IgD-negative memory B cell (primary cell): ENCODE measurements around the gene PRIM1. TPM values are rescaled to one million over a fixed set of nuclear protein-coding genes. Genes with fewer than 3 reads are reported as not detected.
"Not testable (repeated sequence)": the region's sequence is repeated elsewhere in the genome, so short reads cannot be mapped to it uniquely, and the experiment has no call there.

ENCODE experiments used
- H3K27ac Mint-ChIP-seq, 3 donors: one replicate each; pipeline ENCODE4 v1.8.0; 2020 to 2022; ENCODE audit warnings: mild to moderate bottlenecking in 3 of 3, mixed read lengths in 3 of 3, moderate library complexity in 1 of 3
- H3K27me3 Mint-ChIP-seq: one replicate; pipeline ENCODE4 v1.8.0; 2021; ENCODE audit warnings: mixed read lengths
- H3K36me3 Mint-ChIP-seq: one replicate; pipeline ENCODE4 v1.8.0; 2020; ENCODE audit warnings: mild to moderate bottlenecking, mixed read lengths
- H3K4me1 Mint-ChIP-seq, 3 donors: one replicate each; pipeline ENCODE4 v1.8.0; 2020 to 2022; ENCODE audit warnings: mixed read lengths in 3 of 3, mild to moderate bottlenecking in 1 of 3
- H3K4me3 Mint-ChIP-seq, 4 donors: one replicate each; pipeline ENCODE4 v1.8.0; 2020 to 2022; ENCODE audit warnings: mild to moderate bottlenecking in 4 of 4, mixed read lengths in 4 of 4, moderate library complexity in 3 of 4
- H3K9me3 Mint-ChIP-seq, 3 donors: one replicate each; pipeline ENCODE4 v1.8.0; 2020 to 2021; ENCODE audit warnings: mixed read lengths in 3 of 3, mild to moderate bottlenecking in 1 of 3
- polyA plus RNA-seq: library from polyadenylated mRNA; unstranded; fragments of 300-500 nt; fragmentation: Illumina TruSeq; gene quantifications from one replicate; pipeline ENCODE4 v1.2.3, GENCODE V29; 2021

PRIM1 gene
- 38.0 TPM for polyA plus RNA-seq

- Mint-ChIP-seq H3K27me3 (no peaks in the 10 kb centered on the region), H3K27ac (peak within 1 kb of the TSS; percentile 89 to 95 (median 90)), H3K9me3 (no peaks in the 10 kb centered on the region), H3K4me1 (peaks cover 21 to 38% (median 32%) of the 10 kb centered on the region in 3 donors), H3K36me3 (no peaks in the 10 kb centered on the region), H3K4me3 (peak within 1 kb of the TSS; percentile 95 to 99 (median 98))
Measured at GRCh38 chr12:56751712-56752598, at the start of gene PRIM1. Gene PRIM1, minus strand, starts transcription at chr12:56752323. Its CDS starts 25 bp downstream, at chr12:56752298.

GRCh38 chr12:56800221-56800620, 48.1 kb upstream of the PRIM1 start:
- Mint-ChIP-seq H3K4me1 (no peaks in the 10 kb centered on the region), H3K27ac (no peak overlapping the region), H3K36me3 (no peaks in the 10 kb centered on the region), H3K27me3 (peaks cover 2% of the 10 kb centered on the region), H3K9me3 (no peaks in the 10 kb centered on the region), H3K4me3 (no peak overlapping the region)

GRCh38 chr12:56799345-56799744, 47.2 kb upstream of the PRIM1 start:
- not testable (repeated sequence) for H3K27ac Mint-ChIP-seq, H3K27me3 Mint-ChIP-seq, H3K4me3 Mint-ChIP-seq, H3K36me3 Mint-ChIP-seq, H3K9me3 Mint-ChIP-seq, H3K4me1 Mint-ChIP-seq

GRCh38 chr12:56795791-56796190, 43.7 kb upstream of the PRIM1 start:
- H3K4me3 Mint-ChIP-seq, H3K27me3 Mint-ChIP-seq, H3K4me1 Mint-ChIP-seq, H3K9me3 Mint-ChIP-seq, H3K36me3 Mint-ChIP-seq, H3K27ac Mint-ChIP-seq: not testable (repeated sequence)

GRCh38 chr12:56795046-56795562, 43.0 kb upstream of the PRIM1 start:
- H3K9me3 Mint-ChIP-seq, H3K27me3 Mint-ChIP-seq, H3K4me1 Mint-ChIP-seq, H3K36me3 Mint-ChIP-seq: not testable (repeated sequence)
- peak overlapping the region in 1 of 4 donors; percentile 14 for H3K4me3 Mint-ChIP-seq
- H3K27ac Mint-ChIP-seq = peak overlapping the region in 1 of 3 donors; percentile 39

GRCh38 chr12:56793124-56793523, 41.0 kb upstream of the PRIM1 start:
- not testable (repeated sequence) for H3K4me1 Mint-ChIP-seq, H3K36me3 Mint-ChIP-seq, H3K4me3 Mint-ChIP-seq, H3K9me3 Mint-ChIP-seq, H3K27ac Mint-ChIP-seq, H3K27me3 Mint-ChIP-seq

- Mint-ChIP-seq H3K4me3 (no peak overlapping the region), H3K36me3 (no peaks in the 10 kb centered on the region), H3K27ac (no peak overlapping the region), H3K4me1 (no peaks in the 10 kb centered on the region), H3K27me3 (no peaks in the 10 kb centered on the region), H3K9me3 (no peaks in the 10 kb centered on the region)
Measured at GRCh38 chr12:56792678-56793077, 40.6 kb upstream of the PRIM1 start.

GRCh38 chr12:56789429-56789828, 37.3 kb upstream of the PRIM1 start:
- H3K9me3 Mint-ChIP-seq, H3K4me3 Mint-ChIP-seq, H3K27me3 Mint-ChIP-seq, H3K27ac Mint-ChIP-seq, H3K36me3 Mint-ChIP-seq, H3K4me1 Mint-ChIP-seq: not testable (repeated sequence)

- Mint-ChIP-seq H3K36me3 (no peaks in the 10 kb centered on the region), H3K4me1 (no peaks in the 10 kb centered on the region), H3K27me3 (no peaks in the 10 kb centered on the region), H3K9me3 (no peaks in the 10 kb centered on the region), H3K27ac (no peak overlapping the region), H3K4me3 (no peak overlapping the region)
Measured at GRCh38 chr12:56787498-56787897, 35.4 kb upstream of the PRIM1 start.

GRCh38 chr12:56785874-56786273, 33.8 kb upstream of the PRIM1 start:
- H3K9me3 Mint-ChIP-seq = no peaks in the 10 kb centered on the region
- no peaks in the 10 kb centered on the region for H3K4me1 Mint-ChIP-seq
- H3K36me3 Mint-ChIP-seq = no peaks in the 10 kb centered on the region
- H3K4me3 Mint-ChIP-seq = no peak overlapping the region
- H3K27me3 Mint-ChIP-seq = no peaks in the 10 kb centered on the region
- no peak overlapping the region for H3K27ac Mint-ChIP-seq

GRCh38 chr12:56785141-56785865, 33.2 kb upstream of the PRIM1 start:
- no peaks in the 10 kb centered on the region for H3K36me3 Mint-ChIP-seq
- H3K27me3 Mint-ChIP-seq = no peaks in the 10 kb centered on the region
- no peak overlapping the region for H3K4me3 Mint-ChIP-seq
- H3K27ac Mint-ChIP-seq = no peak overlapping the region
- no peaks in the 10 kb centered on the region for H3K9me3 Mint-ChIP-seq
- no peaks in the 10 kb centered on the region for H3K4me1 Mint-ChIP-seq

GRCh38 chr12:56781726-56782125, 29.6 kb upstream of the PRIM1 start:
- no peaks in the 10 kb centered on the region for H3K9me3 Mint-ChIP-seq
- no peak overlapping the region for H3K27ac Mint-ChIP-seq
- H3K4me1 Mint-ChIP-seq = peaks cover 0 to 2% (median 0%) of the 10 kb centered on the region in 3 donors
- no peaks in the 10 kb centered on the region for H3K27me3 Mint-ChIP-seq
- H3K4me3 Mint-ChIP-seq = no peak overlapping the region
- H3K36me3 Mint-ChIP-seq = no peaks in the 10 kb centered on the region

- Mint-ChIP-seq H3K4me3 (no peak overlapping the region), H3K27me3 (no peaks in the 10 kb centered on the region), H3K27ac (no peak overlapping the region), H3K9me3 (no peaks in the 10 kb centered on the region), H3K36me3 (no peaks in the 10 kb centered on the region), H3K4me1 (peaks cover 5 to 6% (median 6%) of the 10 kb centered on the region in 3 donors)
Measured at GRCh38 chr12:56778756-56779155, 26.6 kb upstream of the PRIM1 start.

- H3K9me3 Mint-ChIP-seq = peaks cover 0 to 2% (median 0%) of the 10 kb centered on the region in 3 donors
- H3K27me3 Mint-ChIP-seq = no peaks in the 10 kb centered on the region
- H3K4me3 Mint-ChIP-seq = no peak overlapping the region
- H3K4me1 Mint-ChIP-seq = peaks cover 5 to 6% (median 6%) of the 10 kb centered on the region in 3 donors
- H3K36me3 Mint-ChIP-seq = no peaks in the 10 kb centered on the region
- no peak overlapping the region for H3K27ac Mint-ChIP-seq
Measured at GRCh38 chr12:56776654-56777053, 24.5 kb upstream of the PRIM1 start.

- Mint-ChIP-seq H3K4me3 (peak overlapping the region in 1 of 4 donors; percentile 9), H3K4me1 (peaks cover 5 to 6% (median 6%) of the 10 kb centered on the region in 3 donors), H3K36me3 (no peaks in the 10 kb centered on the region), H3K9me3 (peaks cover 0 to 2% (median 0%) of the 10 kb centered on the region in 3 donors), H3K27me3 (no peaks in the 10 kb centered on the region), H3K27ac (peak overlapping the region in 1 of 3 donors; percentile 26)
Measured at GRCh38 chr12:56775638-56776037, 23.5 kb upstream of the PRIM1 start.
